Heart left ventricle (tissue), 16 donors: ENCODE measurements around the gene OR5K2. TPM values are rescaled to one million over a fixed set of nuclear protein-coding genes. Genes with fewer than 3 reads are reported as not detected.

ENCODE experiments used
- ATAC-seq, 4 donors: fragments of 200-7000 bp; cut with Tn5 transposase; one replicate each; pipeline ENCODE4 v1.9.1; 2020 to 2022; ENCODE audit warnings: moderate library complexity in 4 of 4, mild to moderate bottlenecking in 3 of 4, moderate number of reproducible peaks in 1 of 4
- DNase-seq, 5 donors: peaks; one replicate each; pipeline ENCODE4 v3.0.0-alpha.2; 2020
- H3K27ac ChIP-seq, 12 donors: fragments of 200-600 bp; sonication (generic) in 4 of 12; one replicate each; pipeline versions ENCODE4 v1.5.0 to v1.8.0; 2016 to 2022; ENCODE audit warnings: mild to moderate bottlenecking in 2 of 12
- H3K27me3 ChIP-seq, 9 donors: fragments of 200-600 bp; sonication (generic) in 2 of 9; one replicate each; pipeline versions ENCODE4 v1.5.1 to v1.8.0; 2016 to 2022; ENCODE audit warnings: mild to moderate bottlenecking in 3 of 9
- H3K36me3 ChIP-seq, 9 donors: fragments of 200-600 bp; sonication (generic) in 2 of 9; one replicate each; pipeline versions ENCODE4 v1.5.0 to v1.8.0; 2018 to 2022; ENCODE audit warnings: mild to moderate bottlenecking in 2 of 9
- H3K4me1 ChIP-seq, 12 donors: fragments of 200-600 bp; sonication (generic) in 4 of 12; one replicate each; pipeline versions ENCODE4 v1.5.0 to v1.8.0; 2016 to 2022; ENCODE audit warnings: mild to moderate bottlenecking in 3 of 12
- H3K4me3 ChIP-seq, 12 donors: fragments of 200-600 bp; sonication (generic) in 4 of 12; one replicate each; pipeline versions ENCODE4 v1.5.0 to v1.8.0; 2017 to 2022; ENCODE audit warnings: mild to moderate bottlenecking in 9 of 12, moderate library complexity in 4 of 12
- H3K9me3 ChIP-seq, 12 donors: fragments of 200-600 bp; sonication (generic) in 4 of 12; one replicate each; pipeline versions ENCODE4 v1.5.0 to v1.8.0; 2016 to 2022; ENCODE audit warnings: mild to moderate bottlenecking in 1 of 12
- CTCF ChIP-seq, 12 donors: fragments of 200-600 bp; sonication (generic) in 4 of 12; IDR thresholded peaks; one replicate each; pipeline versions ENCODE4 v1.5.0 to v1.8.0; 2018 to 2022; ENCODE audit warnings: antibody characterized with exemption in 12 of 12, mild to moderate bottlenecking in 5 of 12
- POLR2A ChIP-seq, 2 donors: fragments of 450-650 bp; IDR thresholded peaks; one replicate each; pipeline ENCODE4 v1.6.1; 2017; ENCODE audit warnings: antibody characterized with exemption in 2 of 2, mild to moderate bottlenecking in 2 of 2, moderate library complexity in 2 of 2
- WGBS, 4 donors: extraction: QIAGEN DNeasy Blood & Tissue Kit in 2 of 4; methylation state at CpG; one replicate each; pipeline versions ENCODE4 v1.1.5 to v1.1.7; 2013 to 2018; 5-methylcytosine and 5-hydroxymethylcytosine counted together
- intact Hi-C, 10 donors: fragments of 100-400 bp; cut with DNase I; formaldehyde crosslinking; loops; one replicate each; pipeline versions ENCODE4 v1.11.1 to v1.14.2; 2022
- polyA plus RNA-seq, 2 donors: library from polyadenylated mRNA; stranded (reverse); fragments of 200-250 nt; gene quantifications; one replicate each; pipeline ENCODE4 v1.2.3, GENCODE V29; 2013
- total RNA-seq, 9 donors: library from RNA; depleted of rRNA in 2 of 9; stranded (reverse); fragments of >200 nt in 2 of 9; fragmentation: NEBNext Ultra II Directional in 3 of 9; extraction: Animal tissue kit (Norgen Biotek cat#: 25700) in 3 of 9; gene quantifications; one replicate each; pipeline versions ENCODE4 v1.1.0 to v1.2.4, GENCODE V29; 2016 to 2023
- donor health status: ischemic (EF 13 %, LVEDD 7.1; RV severe dilation, severe dysfunction).
- donor health status: healthy with polysubstance abuse.
- donor health status: DM: no; HTN: yes; CAD: no.
- donor health status: DM: no; HTN: no; CAD: no.
- donor health status: ischemic (EF 25% LVEDD 6.9; RV normal size, moderate dysfunction).
- donor health status: ischemic (EF 25% LVEDD 5.7; RV mildly dilated, moderate dysfunction).
- donor health status: healthy.
- donor health status: DM: yes; HTN: yes; CAD: no.
- donor health status: ischemic (EF 35%, LVEDD 5.7; RV mildly dilated, moderate dysfunction).
- donor health status: nonischemic (EF 11% LVEDD 7.7; RV severe dilation, severe dysfunction).
- donor health status: DM: yes; HTN: yes; CAD: no.
- donor health status: PGD.
- donor health status: ischemic (EF 29% LVEDD 5.4; RV normal size, mild dysfunction).
- donor health status: nonischemic (EF 23%, LVEDD 6.1; RV moderate dilation, normal function).

Gene OR5K2
- total and polyA plus RNA-seq, 11 donors: not detected

- no peak for TF ChIP-seq CTCF (IDR thresholded peaks at IDR 0.05)
- no peak for TF ChIP-seq POLR2A (IDR thresholded peaks at IDR 0.05)
- peaks cover 0 to 57% (median 21%) of the 10 kb centered on the region in 12 donors for H3K9me3 ChIP-seq
- H3K27ac ChIP-seq: no peak overlapping the region
- H3K27me3 ChIP-seq: no peaks in the 10 kb centered on the region
- no peak overlapping the region for H3K4me3 ChIP-seq
- DNase-seq (no peak), ATAC-seq (no peak)
- no peaks in the 10 kb centered on the region for H3K4me1 ChIP-seq
- intact Hi-C loops: no loop called here
- WGBS, 4 donors: 59 to 75% (median 70%) methylated on average over 3 of the region's 3 CpGs
- H3K36me3 ChIP-seq: no peaks in the 10 kb centered on the region
Observed at GRCh38 chr3:98482717-98483482, 14.6 kb upstream of the OR5K2 start.

DNA sequence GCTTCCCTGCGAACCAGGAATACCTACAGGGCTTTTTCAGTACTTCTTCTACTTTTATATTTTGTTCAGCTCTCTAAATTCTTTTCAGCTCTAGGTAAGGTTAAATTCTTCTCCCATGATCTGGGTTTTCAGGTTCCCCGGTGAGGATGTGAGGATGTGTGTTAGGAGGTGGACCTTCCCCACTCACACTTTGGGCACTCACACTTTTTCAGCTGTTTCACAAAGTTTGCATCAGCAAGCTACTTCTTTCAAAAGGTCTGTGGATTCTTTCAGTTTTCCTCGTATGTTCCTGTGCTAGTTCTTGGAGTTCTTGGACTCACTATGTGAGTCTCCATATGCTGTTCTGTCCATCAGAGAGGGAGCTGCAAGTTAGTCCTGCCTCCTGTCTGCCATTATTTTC is 13.9 kb upstream of the OR5K2 start:
- no peaks in the 10 kb centered on the region for H3K36me3 ChIP-seq
- intact Hi-C loops: no loop called here
- no peaks in the 10 kb centered on the region for H3K27me3 ChIP-seq
- peaks cover 0 to 57% (median 20%) of the 10 kb centered on the region in 12 donors for H3K9me3 ChIP-seq
- H3K4me3 ChIP-seq: no peak overlapping the region
- DNase-seq: no peak
- no peaks in the 10 kb centered on the region for H3K4me1 ChIP-seq
- no peak for ATAC-seq
- no peak overlapping the region for H3K27ac ChIP-seq
- 80 to 88% (median 85%) methylated on average over 3 of the region's 3 CpGs for WGBS, 4 donors
- no peak for TF ChIP-seq POLR2A (IDR thresholded peaks at IDR 0.05)
- TF ChIP-seq CTCF (IDR thresholded peaks at IDR 0.05): no peak

GRCh38 chr3:98500019-98500418 is 2.5 kb downstream of the OR5K2 start:
- H3K36me3 ChIP-seq: peaks cover 0 to 7% (median 0%) of the 10 kb centered on the region in 9 donors
- no peaks in the 10 kb centered on the region for H3K9me3 ChIP-seq
- H3K4me1 ChIP-seq: no peaks in the 10 kb centered on the region
- no peaks in the 10 kb centered on the region for H3K27me3 ChIP-seq
- WGBS, 4 donors: 88 to 94% (median 91%) methylated on average over 4 of the region's 4 CpGs
- intact Hi-C loops: no loop called here
- H3K27ac ChIP-seq: no peak overlapping the region
- ATAC-seq (no peak), DNase-seq (no peak)
- H3K4me3 ChIP-seq: no peak overlapping the region
- TF ChIP-seq CTCF (IDR thresholded peaks at IDR 0.05) (no peak), POLR2A (IDR thresholded peaks at IDR 0.05) (no peak)

DNA sequence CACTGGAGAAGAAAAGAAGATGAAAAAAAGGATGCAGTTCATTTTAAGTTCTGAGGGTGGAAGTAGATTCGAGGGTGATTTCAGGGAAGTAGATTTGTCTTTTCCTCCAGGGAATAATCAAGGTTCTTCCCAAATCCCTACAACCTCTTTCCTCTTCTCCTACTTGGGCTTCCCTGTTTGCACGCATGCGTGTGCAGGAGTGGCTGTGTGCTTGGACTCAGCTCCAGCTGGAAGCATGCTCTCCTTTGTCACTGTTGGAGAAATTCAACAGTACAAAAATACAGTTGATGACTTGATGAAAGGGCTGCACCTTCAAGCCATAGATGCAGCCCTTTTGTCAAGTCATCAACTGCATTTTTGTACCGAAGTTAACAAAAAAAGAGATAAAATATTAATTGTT is 3.8 kb downstream of the OR5K2 start:
- H3K27me3 ChIP-seq: no peaks in the 10 kb centered on the region
- H3K36me3 ChIP-seq: peaks cover 0 to 7% (median 0%) of the 10 kb centered on the region in 9 donors
- H3K4me3 ChIP-seq: no peak overlapping the region
- intact Hi-C loops: no loop called here
- H3K9me3 ChIP-seq: no peaks in the 10 kb centered on the region
- WGBS, 4 donors: 66 to 76% (median 70%) methylated on average over 4 of the region's 4 CpGs
- no peak overlapping the region for H3K27ac ChIP-seq
- no peak for ATAC-seq
- TF ChIP-seq CTCF (IDR thresholded peaks at IDR 0.05): no peak
- no peak for TF ChIP-seq POLR2A (IDR thresholded peaks at IDR 0.05)
- no peaks in the 10 kb centered on the region for H3K4me1 ChIP-seq
- DNase-seq: no peak
